ENCODE measurements around the gene VAT1L.

DNA sequence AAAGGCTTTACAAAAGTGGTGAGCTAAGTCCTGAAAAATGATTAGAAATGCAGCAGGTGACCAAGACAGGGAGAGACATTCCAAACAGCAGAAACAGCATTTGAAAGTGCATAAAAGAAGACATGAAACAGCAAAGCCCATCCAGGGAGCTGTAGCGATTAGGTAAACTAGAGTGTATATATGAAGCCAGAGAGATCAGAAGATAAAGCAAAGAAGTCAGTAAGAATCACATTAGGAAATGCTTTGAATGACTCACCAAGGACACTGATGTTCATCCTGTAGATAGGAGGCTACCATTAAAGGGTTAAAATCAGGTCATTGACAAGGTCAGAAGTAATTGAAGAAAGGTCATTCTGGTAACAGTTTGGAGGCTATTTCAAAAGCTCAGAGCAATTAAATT, 27.6 kb upstream of the VAT1L start:
- no peak for TF ChIP-seq EZH2 (IDR thresholded peaks at IDR 0.05; ENCODE audit: borderline replicate concordance, low read length)
- TF ChIP-seq, protein P1, sequence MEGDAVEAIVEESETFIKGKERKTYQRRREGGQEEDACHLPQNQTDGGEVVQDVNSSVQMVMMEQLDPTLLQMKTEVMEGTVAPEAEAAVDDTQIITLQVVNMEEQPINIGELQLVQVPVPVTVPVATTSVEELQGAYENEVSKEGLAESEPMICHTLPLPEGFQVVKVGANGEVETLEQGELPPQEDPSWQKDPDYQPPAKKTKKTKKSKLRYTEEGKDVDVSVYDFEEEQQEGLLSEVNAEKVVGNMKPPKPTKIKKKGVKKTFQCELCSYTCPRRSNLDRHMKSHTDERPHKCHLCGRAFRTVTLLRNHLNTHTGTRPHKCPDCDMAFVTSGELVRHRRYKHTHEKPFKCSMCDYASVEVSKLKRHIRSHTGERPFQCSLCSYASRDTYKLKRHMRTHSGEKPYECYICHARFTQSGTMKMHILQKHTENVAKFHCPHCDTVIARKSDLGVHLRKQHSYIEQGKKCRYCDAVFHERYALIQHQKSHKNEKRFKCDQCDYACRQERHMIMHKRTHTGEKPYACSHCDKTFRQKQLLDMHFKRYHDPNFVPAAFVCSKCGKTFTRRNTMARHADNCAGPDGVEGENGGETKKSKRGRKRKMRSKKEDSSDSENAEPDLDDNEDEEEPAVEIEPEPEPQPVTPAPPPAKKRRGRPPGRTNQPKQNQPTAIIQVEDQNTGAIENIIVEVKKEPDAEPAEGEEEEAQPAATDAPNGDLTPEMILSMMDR (IDR thresholded peaks at IDR 0.05; ENCODE audit: low read length), result no peak

Data from OCI-LY1 (cell line).